Naive thymus-derived CD4-positive, alpha-beta T cell (primary cell): Measurements from ENCODE around the gene DNAJC5G. TPM values are rescaled to one million over a fixed set of nuclear protein-coding genes. Genes with fewer than 3 reads are reported as not detected.

Experiments
- ATAC-seq: fragments of 150-1000 bp; cut with Tn5 transposase; 2 replicates; pipeline ENCODE4 v1.10.0; 2021; ENCODE audit warnings: mild to moderate bottlenecking, moderate library complexity
- CTCF ChIA-PET: fragments of 350-600 bp; sonication (Branson Sonifier 250); formaldehyde crosslinking; loops from one replicate; lab custom pipeline; 2021; ENCODE audit warnings: antibody characterized with exemption; lab: Charles Lee
- POLR2A ChIA-PET: fragments of 350-600 bp; sonication (Branson Sonifier 250); formaldehyde crosslinking; loops from one replicate; lab custom pipeline; 2021; ENCODE audit warnings: antibody characterized with exemption, inconsistent platforms; lab: Charles Lee
- DNase-seq, 9 donors: peaks; one replicate each; pipeline versions ENCODE4 v3.0.0 to v3.0.0-alpha.2; 2020 to 2022; ENCODE audit warnings: mixed read lengths in 1 of 9
- H3K27ac ChIP-seq: one replicate; pipeline ENCODE4 v1.7.0; 2013; ENCODE audit warnings: mild to moderate bottlenecking, low read depth, low read length, moderate library complexity
- H3K27me3 ChIP-seq, 2 donors: one replicate each; pipeline ENCODE4 v1.7.0; 2013; ENCODE audit warnings: low read length in 2 of 2, mild to moderate bottlenecking in 2 of 2, moderate library complexity in 2 of 2; ENCODE audit not compliant: control insufficient read depth in 2 of 2, insufficient read depth in 2 of 2
- H3K36me3 ChIP-seq, 3 experiments: 1 replicate in 2 of 3; 2 replicates in 1 of 3; pipeline ENCODE4 v1.7.0; 2013; ENCODE audit warnings: low read length in 3 of 3, mild to moderate bottlenecking in 3 of 3, moderate library complexity in 1 of 3; ENCODE audit not compliant: insufficient read depth in 3 of 3, control insufficient read depth in 2 of 3
- H3K4me1 ChIP-seq, 2 donors: one replicate each; pipeline ENCODE4 v1.7.0; 2013; ENCODE audit warnings: low read length in 2 of 2, mild to moderate bottlenecking in 2 of 2, moderate library complexity in 1 of 2; ENCODE audit not compliant: control insufficient read depth in 2 of 2, insufficient read depth in 2 of 2
- H3K4me3 ChIP-seq: 2 replicates; pipeline ENCODE4 v1.7.0; 2013; ENCODE audit warnings: mild to moderate bottlenecking, low read length
- H3K9me3 ChIP-seq, 3 experiments: 1 replicate in 2 of 3; 2 replicates in 1 of 3; pipeline ENCODE4 v1.7.0; 2013; ENCODE audit warnings: low read length in 3 of 3; ENCODE audit not compliant: control insufficient read depth in 2 of 3
- H3K27ac Mint-ChIP-seq, 9 donors: one replicate each; pipeline ENCODE4 v1.8.0; 2020 to 2022; ENCODE audit warnings: mixed read lengths in 9 of 9, mild to moderate bottlenecking in 8 of 9, moderate library complexity in 5 of 9, inconsistent platforms in 2 of 9
- H3K27me3 Mint-ChIP-seq, 5 donors: one replicate each; pipeline ENCODE4 v1.8.0; 2021 to 2022; ENCODE audit warnings: mixed read lengths in 5 of 5, mild to moderate bottlenecking in 1 of 5
- H3K36me3 Mint-ChIP-seq, 5 donors: one replicate each; pipeline ENCODE4 v1.8.0; 2020 to 2022; ENCODE audit warnings: mixed read lengths in 5 of 5, mild to moderate bottlenecking in 3 of 5, inconsistent platforms in 1 of 5
- H3K4me1 Mint-ChIP-seq, 7 donors: one replicate each; pipeline ENCODE4 v1.8.0; 2020 to 2022; ENCODE audit warnings: mixed read lengths in 7 of 7, mild to moderate bottlenecking in 3 of 7, inconsistent platforms in 1 of 7
- H3K4me3 Mint-ChIP-seq, 10 donors: one replicate each; pipeline ENCODE4 v1.8.0; 2020 to 2022; ENCODE audit warnings: mild to moderate bottlenecking in 10 of 10, mixed read lengths in 10 of 10, moderate library complexity in 6 of 10, inconsistent platforms in 2 of 10
- H3K9me3 Mint-ChIP-seq, 11 donors: one replicate each; pipeline ENCODE4 v1.8.0; 2020 to 2022; ENCODE audit warnings: mixed read lengths in 11 of 11, mild to moderate bottlenecking in 4 of 11, inconsistent platforms in 1 of 11, moderate library complexity in 1 of 11
- intact Hi-C, 2 donors: fragments of 100-400 bp; cut with micrococcal nuclease; formaldehyde crosslinking; loops; one replicate each; pipeline ENCODE4 v1.15.1; 2023
- polyA plus RNA-seq, 2 donors: library from polyadenylated mRNA; unstranded; fragments of 300-500 nt; fragmentation: Illumina TruSeq; gene quantifications; one replicate each; pipeline ENCODE4 v1.2.3, GENCODE V29; 2021
- total RNA-seq, 6 experiments: library from RNA in 5 of 6; stranded (reverse) in 5 of 6; gene quantifications; 1 replicate in 5 of 6; 2 replicates in 1 of 6; pipeline ENCODE4 v1.2.3 and lab custom pipeline; 2021 to 2026

Gene DNAJC5G
- total and polyA plus RNA-seq, 7 experiments from 2014 or later = not detected

GRCh38 chr2:27308359-27308881 is 33.2 kb downstream of the DNAJC5G start, which contains the start of gene UCN:
UCN (minus strand) TSS chr2:27308445; CDS start chr2:27307895, 550 bp downstream.
- DNase-seq = no peak
- Mint-ChIP-seq H3K9me3 (peaks cover 0 to 2% (median 0%) of the 10 kb centered on the region in 11 donors), H3K27me3 (peaks cover 13 to 25% (median 19%) of the 10 kb centered on the region in 5 donors), H3K36me3 (peaks cover 9 to 29% (median 21%) of the 10 kb centered on the region in 5 donors), H3K4me3 (peak within 1 kb of the TSS in 7 of 10 donors; percentile 5 to 75 (median 49)), H3K27ac (no peak within 1 kb of the TSS), H3K4me1 (peaks cover 0 to 9% (median 4%) of the 10 kb centered on the region in 7 donors)
- Histone ChIP-seq H3K9me3 (no peaks in the 10 kb centered on the region), H3K4me1 (peaks cover 0 to 6% of the 10 kb centered on the region in 2 donors), H3K4me3 (no peak within 1 kb of the TSS), H3K27ac (no peak within 1 kb of the TSS), H3K27me3 (peaks cover 0 to 6% of the 10 kb centered on the region in 2 donors), H3K36me3 (peaks cover 0 to 22% (median 4%) of the 10 kb centered on the region in 3 experiments)
- no peak for ATAC-seq
- ChIA-PET POLR2A (interaction anchor here (1.0 kb wide), 1 partner anchor 60 kb away, joined by 3 read pairs; no protein-coding TSS in a partner anchor), CTCF (no interaction called here)
- intact Hi-C loops = loop anchor here in 1 of 2 donors (10.0 kb wide), 1 partner anchor 464 kb away; the partner anchor contains the start of gene DPYSL5

- Mint-ChIP-seq H3K27ac (no peak overlapping the region), H3K4me1 (peaks cover 0 to 9% (median 4%) of the 10 kb centered on the region in 7 donors), H3K4me3 (no peak overlapping the region), H3K27me3 (peaks cover 8 to 22% (median 15%) of the 10 kb centered on the region in 5 donors), H3K36me3 (peaks cover 9 to 29% (median 21%) of the 10 kb centered on the region in 5 donors), H3K9me3 (peaks cover 0 to 2% (median 0%) of the 10 kb centered on the region in 11 donors)
- Histone ChIP-seq H3K27ac (no peak overlapping the region), H3K9me3 (no peaks in the 10 kb centered on the region), H3K27me3 (peaks cover 0 to 6% of the 10 kb centered on the region in 2 donors), H3K4me1 (peaks cover 0 to 6% of the 10 kb centered on the region in 2 donors), H3K4me3 (no peak overlapping the region), H3K36me3 (peaks cover 0 to 22% (median 4%) of the 10 kb centered on the region in 3 experiments)
- intact Hi-C loops = loop anchor here in 1 of 2 donors (10.0 kb wide), 1 partner anchor 465 kb away; the partner anchor contains the start of gene DPYSL5
- ChIA-PET CTCF (interaction anchor here (0.8 kb wide), 1 partner anchor 373 kb away, joined by 3 read pairs; no protein-coding TSS in a partner anchor), POLR2A (interaction anchor here (0.9 to 1.0 kb wide), 3 partner anchors 12 to 58 kb away, joined by 3 to 5 read pairs (median 3); no protein-coding TSS in a partner anchor)
- DNase-seq = no peak
- no peak for ATAC-seq
Measured at GRCh38 chr2:27309651-27310050, 34.4 kb downstream of the DNAJC5G start.

- peaks cover 0 to 36% (median 4%) of the 10 kb centered on the region in 3 experiments for H3K36me3 ChIP-seq
- Mint-ChIP-seq H3K4me3 (peak overlapping the region in 1 of 10 donors; percentile 45), H3K4me1 (peaks cover 0 to 5% (median 0%) of the 10 kb centered on the region in 7 donors), H3K9me3 (peaks cover 0 to 2% (median 0%) of the 10 kb centered on the region in 11 donors), H3K27me3 (peaks cover 0 to 3% (median 0%) of the 10 kb centered on the region in 5 donors), H3K36me3 (peaks cover 13 to 35% (median 21%) of the 10 kb centered on the region in 5 donors), H3K27ac (peak overlapping the region in 2 of 9 donors; percentile 15 to 21)
- H3K4me3 ChIP-seq = no peak overlapping the region
- ChIA-PET POLR2A (interaction anchor here (1.4 kb wide), 1 partner anchor 11 kb away, joined by 5 read pairs; the partner anchor contains the start of gene MPV17), CTCF (no interaction called here)
- no peaks in the 10 kb centered on the region for H3K27me3 ChIP-seq
- H3K9me3 ChIP-seq = no peaks in the 10 kb centered on the region
- no peak overlapping the region for H3K27ac ChIP-seq
- H3K4me1 ChIP-seq = peaks cover 0 to 1% of the 10 kb centered on the region in 2 donors
- DNase-seq (no peak), ATAC-seq (no peak)
- intact Hi-C loops = no loop called here
Measured at GRCh38 chr2:27312152-27312551, 36.9 kb downstream of the DNAJC5G start.

GRCh38 chr2:27313882-27314645 is 38.8 kb downstream of the DNAJC5G start:
- H3K27me3 Mint-ChIP-seq = no peaks in the 10 kb centered on the region

GRCh38 chr2:27314709-27315108 is 39.5 kb downstream of the DNAJC5G start:
- no peak for ATAC-seq
- peak overlapping the region in 1 of 9 donors; percentile 49 for H3K27ac Mint-ChIP-seq

More at GRCh38 chr2:27313882-27314645, 38.8 kb downstream of the DNAJC5G start:
- no peak overlapping the region for H3K4me3 ChIP-seq
- no peaks in the 10 kb centered on the region for H3K4me1 ChIP-seq
- peaks cover 13 to 32% (median 18%) of the 10 kb centered on the region in 5 donors for H3K36me3 Mint-ChIP-seq
- no peak for DNase-seq
- peaks cover 0 to 37% (median 4%) of the 10 kb centered on the region in 3 experiments for H3K36me3 ChIP-seq
- H3K9me3 Mint-ChIP-seq = peaks cover 0 to 2% (median 0%) of the 10 kb centered on the region in 11 donors
- POLR2A ChIA-PET = interaction anchor here (1.0 kb wide), 1 partner anchor 9 kb away, joined by 4 read pairs; the partner anchor contains the start of gene MPV17
- CTCF ChIA-PET = interaction anchor here (1.0 kb wide), 1 partner anchor 11 kb away, joined by 3 read pairs; no protein-coding TSS in a partner anchor
- peaks cover 0 to 5% (median 0%) of the 10 kb centered on the region in 7 donors for H3K4me1 Mint-ChIP-seq
- H3K27me3 ChIP-seq = no peaks in the 10 kb centered on the region
- no peak for ATAC-seq
- peak overlapping the region in 1 of 9 donors; percentile 49 for H3K27ac Mint-ChIP-seq
- intact Hi-C loops = no loop called here
- no peak overlapping the region for H3K4me3 Mint-ChIP-seq
- H3K27ac ChIP-seq = no peak overlapping the region
- H3K9me3 ChIP-seq = no peaks in the 10 kb centered on the region

GRCh38 chr2:27315122-27315521 is 39.9 kb downstream of the DNAJC5G start:
- DNase-seq (no peak), ATAC-seq (no peak)
- H3K36me3 ChIP-seq = peaks cover 0 to 32% (median 4%) of the 10 kb centered on the region in 3 experiments
- no peak overlapping the region for H3K4me3 ChIP-seq
- H3K27me3 ChIP-seq = no peaks in the 10 kb centered on the region
- H3K9me3 ChIP-seq = no peaks in the 10 kb centered on the region
- POLR2A ChIA-PET = no interaction called here
- H3K27ac ChIP-seq = no peak overlapping the region
- CTCF ChIA-PET = interaction anchor here (1.0 kb wide), 1 partner anchor 13 kb away, joined by 3 read pairs; no protein-coding TSS in a partner anchor
- peaks cover 0 to 2% (median 0%) of the 10 kb centered on the region in 11 donors for H3K9me3 Mint-ChIP-seq
- H3K4me1 ChIP-seq = no peaks in the 10 kb centered on the region
- intact Hi-C loops = no loop called here
- no peak overlapping the region for H3K4me3 Mint-ChIP-seq
- H3K27ac Mint-ChIP-seq = no peak overlapping the region
- no peaks in the 10 kb centered on the region for H3K27me3 Mint-ChIP-seq
- no peaks in the 10 kb centered on the region for H3K4me1 Mint-ChIP-seq
- H3K36me3 Mint-ChIP-seq = peaks cover 8 to 24% (median 13%) of the 10 kb centered on the region in 5 donors

More at GRCh38 chr2:27314709-27315108, 39.5 kb downstream of the DNAJC5G start:
- peaks cover 0 to 2% (median 0%) of the 10 kb centered on the region in 11 donors for H3K9me3 Mint-ChIP-seq
- H3K27me3 Mint-ChIP-seq = no peaks in the 10 kb centered on the region
- H3K4me1 ChIP-seq = no peaks in the 10 kb centered on the region
- ChIA-PET POLR2A (interaction anchor here (1.0 kb wide), 1 partner anchor 9 kb away, joined by 4 read pairs; the partner anchor contains the start of gene MPV17), CTCF (interaction anchor here (1.0 kb wide), 1 partner anchor 12 kb away, joined by 3 read pairs; no protein-coding TSS in a partner anchor)
- intact Hi-C loops = no loop called here
- H3K4me1 Mint-ChIP-seq = peaks cover 0 to 2% (median 0%) of the 10 kb centered on the region in 7 donors
- no peak overlapping the region for H3K27ac ChIP-seq
- H3K4me3 ChIP-seq = no peak overlapping the region
- no peaks in the 10 kb centered on the region for H3K27me3 ChIP-seq
- peaks cover 10 to 27% (median 14%) of the 10 kb centered on the region in 5 donors for H3K36me3 Mint-ChIP-seq
- peaks cover 0 to 33% (median 4%) of the 10 kb centered on the region in 3 experiments for H3K36me3 ChIP-seq
- no peak overlapping the region for H3K4me3 Mint-ChIP-seq
- no peaks in the 10 kb centered on the region for H3K9me3 ChIP-seq
- no peak for DNase-seq
